AG04449 (cell line): ENCODE results near the gene ILF2.
A peak's percentile ranks its signal among the peaks of the same experiment; 100 is the strongest.

Experiments used
- CTCF ChIA-PET: fragments of 350-600 bp; formaldehyde crosslinking; extraction: SDS; loops from one replicate; lab custom pipeline; 2021; ENCODE audit warnings: antibody characterized with exemption; lab: Yijun Ruan, JAX
- POLR2A ChIA-PET: fragments of 400-600, 350-600 bp; formaldehyde crosslinking; extraction: SDS; loops from one replicate; lab custom pipeline; 2020; ENCODE audit warnings: antibody characterized with exemption, inconsistent platforms; lab: Yijun Ruan, JAX
- DNase-seq: peaks from one replicate; pipeline ENCODE4 v3.0.0-alpha.2; 2010; ENCODE audit warnings: low read depth, low spot score
- H3K4me3 ChIP-seq: 2 replicates; pipeline ENCODE4 v1.5.1; 2011; ENCODE audit warnings: low read depth, mild to moderate bottlenecking, control low read depth, low read length
- CTCF ChIP-seq: IDR thresholded peaks from one replicate; pipeline ENCODE4 v1.5.1; 2011; ENCODE audit warnings: mild to moderate bottlenecking, moderate library complexity, low read length, control low read depth, inconsistent platforms; ENCODE audit not compliant: insufficient read depth; ENCODE audit errors: missing control alignments

The ILF2 gene

GRCh38 chr1:153667439-153667838, 3.4 kb downstream of the ILF2 start:
- ChIA-PET POLR2A (interaction anchor here (1.2 kb wide), 1 partner anchor 33 kb away, joined by 3 read pairs; the partner anchor contains the start of gene CHTOP), CTCF (interaction anchor here (0.8 to 2.5 kb wide), 5 partner anchors 8 to 100 kb away, joined by 3 to 8 read pairs (median 4); partner anchors contain the start of gene NPR1)
- DNase-seq = no peak
- TF ChIP-seq CTCF = no peak
- no peak overlapping the region for H3K4me3 ChIP-seq

DNA sequence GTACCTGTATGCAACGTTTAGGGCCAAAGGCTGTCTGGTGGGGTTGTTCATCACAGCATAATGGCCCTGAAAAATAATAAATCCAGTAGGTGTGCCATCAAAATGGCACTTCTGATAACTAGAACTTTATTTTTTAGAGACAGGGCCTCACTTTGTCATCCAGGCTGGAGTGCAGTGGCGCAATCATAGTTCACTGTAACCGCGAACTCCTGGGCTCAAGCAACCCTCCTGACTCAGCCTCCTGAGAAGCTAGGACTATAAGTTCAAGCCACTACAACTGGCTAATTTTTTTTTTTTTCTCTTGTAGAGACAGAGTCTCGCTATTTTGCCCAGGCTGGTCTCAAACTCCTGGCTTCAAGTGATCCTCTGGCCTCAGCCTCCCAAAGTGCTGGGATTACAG, 7.6 kb downstream of the ILF2 start:
- ChIA-PET CTCF (no interaction called here), POLR2A (interaction anchor here (0.6 kb wide), 1 partner anchor 296 kb away, joined by 3 read pairs; no protein-coding TSS in a partner anchor)

DNA sequence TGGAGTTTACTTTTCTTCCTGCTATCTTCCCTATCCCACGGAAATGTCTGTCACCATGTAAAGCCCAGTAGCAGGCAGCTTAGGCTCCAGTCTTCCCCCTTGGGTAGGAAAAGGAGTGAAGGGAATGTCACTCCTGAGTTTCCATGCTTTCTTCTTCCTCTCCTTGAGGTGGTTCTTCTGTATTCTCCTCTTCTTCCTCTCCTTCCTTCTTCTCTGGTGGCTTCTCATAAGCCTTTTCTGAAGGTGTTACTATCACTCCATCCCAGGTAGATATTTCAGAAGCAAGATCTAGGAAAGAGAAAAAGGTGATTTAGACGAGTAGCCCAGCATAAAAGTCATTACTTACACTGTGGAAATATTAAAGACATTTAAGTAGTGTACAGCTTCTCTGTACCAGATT, 8.5 kb downstream of the ILF2 start:
- ChIA-PET POLR2A (interaction anchor here (3.6 kb wide), 1 partner anchor 35 kb away, joined by 11 read pairs; the partner anchor contains the start of genes S100A1 and S100A13), CTCF (interaction anchor here (1.1 to 4.6 kb wide), 2 partner anchors 91 to 324 kb away, joined by 4 to 28 read pairs; partner anchors contain the start of gene RAB13)
- DNase-seq = no peak
- TF ChIP-seq CTCF = no peak
- no peak overlapping the region for H3K4me3 ChIP-seq

More for the DNA sequence above, 7.6 kb downstream of the ILF2 start:
- no peak for TF ChIP-seq CTCF
- DNase-seq = no peak
- H3K4me3 ChIP-seq = no peak overlapping the region

- no peak overlapping the region for H3K4me3 ChIP-seq
- no peak for TF ChIP-seq CTCF
- CTCF ChIA-PET = interaction anchor here (1.1 to 4.6 kb wide), 2 partner anchors 90 to 325 kb away, joined by 4 to 28 read pairs; partner anchors contain the start of gene RAB13
- no peak for DNase-seq
- POLR2A ChIA-PET = interaction anchor here (3.6 kb wide), 1 partner anchor 34 kb away, joined by 11 read pairs; the partner anchor contains the start of genes S100A1 and S100A13
Measured at GRCh38 chr1:153661111-153661708, 9.6 kb downstream of the ILF2 start.

GRCh38 chr1:153659656-153660055, 11.1 kb downstream of the ILF2 start:
- CTCF ChIA-PET = interaction anchor here (0.9 to 4.6 kb wide), 11 partner anchors 7 to 305 kb away, joined by 3 to 28 read pairs (median 4); no protein-coding TSS in a partner anchor
- peak overlapping the region; percentile 92 for H3K4me3 ChIP-seq
- POLR2A ChIA-PET = interaction anchor here (1.1 to 3.6 kb wide), 2 partner anchors 20 to 32 kb away, joined by 4 to 11 read pairs; partner anchors contain the start of genes S100A1 and S100A13
- DNase-seq = no peak
- no peak for TF ChIP-seq CTCF

DNA sequence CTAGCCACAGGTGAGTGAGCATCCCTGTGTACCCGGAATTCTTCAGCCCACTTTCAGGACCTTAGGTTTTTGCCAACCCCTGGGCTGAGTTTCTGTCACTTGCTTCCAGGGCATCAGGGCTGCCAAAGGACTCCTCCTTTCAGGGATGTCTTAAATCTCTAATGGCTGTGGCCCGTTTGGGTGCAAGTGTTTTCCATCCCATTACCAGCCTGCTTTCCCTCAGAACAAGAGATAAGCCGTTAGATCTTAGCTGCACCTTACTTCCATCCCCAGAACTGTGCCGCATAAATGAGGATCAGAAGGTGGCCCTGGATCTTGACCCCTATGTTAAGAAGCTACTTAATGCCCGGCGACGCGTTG, 11.6 kb downstream of the ILF2 start:
- no peak for TF ChIP-seq CTCF
- ChIA-PET POLR2A (interaction anchor here (1.1 to 3.6 kb wide), 2 partner anchors 19 to 32 kb away, joined by 4 to 11 read pairs; partner anchors contain the start of genes S100A1 and S100A13), CTCF (interaction anchor here (0.8 to 4.6 kb wide), 11 partner anchors 8 to 164 kb away, joined by 3 to 28 read pairs (median 5); no protein-coding TSS in a partner anchor)
- no peak for DNase-seq
- H3K4me3 ChIP-seq = peak overlapping the region; percentile 92
